ENCODE data around the gene RNASE13.
"Not testable (repeated sequence)": the region's sequence is repeated elsewhere in the genome, so short reads cannot be mapped to it uniquely, and the experiment has no call there.

Gene RNASE13

GRCh38 chr14:21019366-21019765, 15.2 kb downstream of the RNASE13 start:
- DNase-seq: no peak

DNA sequence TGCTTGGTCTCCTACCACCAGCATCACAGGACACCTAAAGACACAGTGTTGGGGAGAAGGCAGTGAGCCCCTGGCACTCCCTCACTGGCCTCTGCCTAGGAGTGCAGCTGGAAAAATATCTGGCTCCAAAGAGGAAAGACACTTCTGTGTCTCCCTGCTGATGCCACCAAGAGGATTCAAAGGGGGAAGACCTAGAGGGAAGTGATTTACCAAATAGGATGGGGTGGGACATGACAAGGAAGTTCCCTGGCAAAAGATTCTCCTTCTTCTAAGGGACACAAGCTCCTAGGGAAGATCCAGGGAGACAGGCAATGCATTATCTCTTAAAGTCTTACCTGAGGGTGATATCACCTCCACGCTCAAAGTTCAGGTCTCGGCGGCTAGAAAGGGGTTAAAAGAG, 15.8 kb downstream of the RNASE13 start:
- DNase-seq: no peak

DNA sequence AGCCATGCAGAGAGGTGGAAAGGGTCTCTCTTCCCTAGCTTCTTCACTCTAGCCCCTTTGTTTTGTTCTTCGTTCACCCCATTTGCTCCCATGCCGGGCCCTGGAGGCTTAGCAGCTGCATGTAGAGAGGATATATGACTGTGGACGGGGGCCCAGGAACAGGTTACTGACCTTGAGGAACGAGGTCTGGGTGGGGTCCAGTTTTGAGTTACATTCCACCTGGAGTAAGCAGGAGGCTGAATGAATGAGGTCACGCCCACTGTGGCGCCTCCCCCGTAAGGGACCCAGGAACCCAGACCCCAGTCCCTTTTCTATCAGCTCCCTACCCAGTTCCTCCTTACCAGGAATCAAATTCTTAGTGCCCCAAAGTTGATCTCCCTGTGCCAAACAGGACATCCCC, 16.3 kb downstream of the RNASE13 start:
- no peak for DNase-seq

GRCh38 chr14:21017528-21018245, 16.9 kb downstream of the RNASE13 start:
- no peak for DNase-seq

- peak; percentile 25 for DNase-seq
Observed at GRCh38 chr14:21016413-21017190, 18.0 kb downstream of the RNASE13 start.

DNA sequence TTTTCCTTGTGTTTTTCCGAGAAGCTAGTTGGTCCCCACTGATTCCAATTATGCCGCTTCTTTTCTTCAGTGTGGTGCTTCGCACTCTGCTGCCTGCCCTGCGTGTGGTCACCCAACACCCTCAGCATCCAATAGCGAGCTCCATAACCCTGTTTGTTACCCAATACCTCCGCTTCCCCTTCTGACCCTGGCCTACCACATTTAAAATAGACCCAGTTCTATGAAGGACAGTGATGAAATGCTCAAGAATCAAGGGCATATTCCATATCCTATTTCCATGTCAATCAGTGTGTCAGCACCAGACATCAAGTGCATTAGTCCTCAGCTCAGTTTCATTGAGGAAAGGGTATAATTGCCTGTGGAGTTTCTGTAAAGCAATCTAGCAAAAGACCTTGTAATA, 19.3 kb downstream of the RNASE13 start:
- DNase-seq: no peak

- DNase-seq: peak; percentile 90
Observed at GRCh38 chr14:21014761-21015190, 19.8 kb downstream of the RNASE13 start.

GRCh38 chr14:21011136-21011535, 23.5 kb downstream of the RNASE13 start:
- no peak for DNase-seq

- not testable (repeated sequence) for DNase-seq
Observed at GRCh38 chr14:21009721-21010120, 24.9 kb downstream of the RNASE13 start.

DNA sequence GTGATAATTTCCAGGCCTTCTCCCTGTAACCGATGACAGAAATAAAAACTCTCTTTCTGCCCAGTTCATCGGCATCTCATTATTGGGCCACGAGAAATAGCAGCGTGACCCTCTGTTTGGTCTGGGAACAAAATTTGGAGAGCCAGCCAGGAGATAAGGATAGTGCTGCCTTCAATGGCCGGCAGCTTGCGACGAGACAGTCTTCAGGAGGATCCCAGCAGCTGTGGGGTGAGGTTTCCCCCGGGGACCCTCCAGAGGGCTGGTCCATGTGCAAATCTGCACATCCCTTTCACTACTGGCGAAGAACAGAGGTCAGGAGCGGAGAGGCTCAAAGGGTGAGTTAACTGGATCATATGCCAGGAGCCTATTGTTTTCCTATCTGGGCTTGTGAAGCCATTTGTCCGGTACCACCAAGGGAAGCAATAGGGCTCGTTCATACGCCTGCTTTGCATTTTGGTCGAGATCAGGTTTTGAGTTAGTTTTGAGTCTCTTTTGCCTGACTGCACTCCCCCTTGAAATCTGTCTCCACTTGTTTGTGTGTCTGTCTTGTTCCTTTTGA, 30.7 kb downstream of the RNASE13 start:
- no peak for DNase-seq

DNA sequence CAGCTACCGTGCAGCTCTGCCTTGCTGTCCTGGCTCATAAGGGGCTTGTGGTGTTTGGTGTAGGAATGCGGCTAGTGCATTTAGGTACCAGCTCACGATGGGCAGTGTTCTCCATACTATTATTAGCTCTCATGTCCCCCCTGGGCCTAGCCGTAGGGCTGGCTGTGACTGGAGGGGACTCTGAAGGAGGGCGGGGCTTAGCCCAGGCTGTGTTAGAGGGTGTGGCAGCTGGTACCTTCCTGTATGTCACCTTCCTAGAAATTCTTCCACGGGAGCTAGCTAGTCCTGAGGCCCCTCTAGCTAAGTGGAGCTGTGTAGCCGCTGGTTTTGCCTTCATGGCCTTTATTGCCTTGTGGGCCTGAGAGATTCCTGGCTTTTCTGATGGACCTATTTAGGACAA, 33.4 kb downstream of the RNASE13 start:
- DNase-seq: no peak

DNA sequence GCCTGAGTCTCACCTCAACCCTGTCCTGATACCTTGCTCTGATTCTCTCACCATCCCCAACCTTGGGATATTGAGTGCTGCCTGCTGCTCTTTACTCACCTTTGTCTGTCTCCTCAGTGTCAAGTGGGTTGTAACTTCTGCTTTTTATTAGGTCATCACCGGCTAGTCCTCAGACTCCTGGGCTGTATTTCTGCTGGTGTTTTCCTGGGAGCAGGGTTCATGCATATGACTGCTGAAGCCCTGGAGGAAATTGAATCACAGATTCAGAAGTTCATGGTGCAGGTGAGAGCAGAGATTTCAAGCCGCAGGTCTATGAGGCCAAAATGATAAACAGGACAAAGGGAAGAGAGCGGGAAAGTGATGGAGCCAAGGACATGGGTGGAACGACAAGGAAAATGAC, 35.0 kb downstream of the RNASE13 start:
- DNase-seq: no peak

DNA sequence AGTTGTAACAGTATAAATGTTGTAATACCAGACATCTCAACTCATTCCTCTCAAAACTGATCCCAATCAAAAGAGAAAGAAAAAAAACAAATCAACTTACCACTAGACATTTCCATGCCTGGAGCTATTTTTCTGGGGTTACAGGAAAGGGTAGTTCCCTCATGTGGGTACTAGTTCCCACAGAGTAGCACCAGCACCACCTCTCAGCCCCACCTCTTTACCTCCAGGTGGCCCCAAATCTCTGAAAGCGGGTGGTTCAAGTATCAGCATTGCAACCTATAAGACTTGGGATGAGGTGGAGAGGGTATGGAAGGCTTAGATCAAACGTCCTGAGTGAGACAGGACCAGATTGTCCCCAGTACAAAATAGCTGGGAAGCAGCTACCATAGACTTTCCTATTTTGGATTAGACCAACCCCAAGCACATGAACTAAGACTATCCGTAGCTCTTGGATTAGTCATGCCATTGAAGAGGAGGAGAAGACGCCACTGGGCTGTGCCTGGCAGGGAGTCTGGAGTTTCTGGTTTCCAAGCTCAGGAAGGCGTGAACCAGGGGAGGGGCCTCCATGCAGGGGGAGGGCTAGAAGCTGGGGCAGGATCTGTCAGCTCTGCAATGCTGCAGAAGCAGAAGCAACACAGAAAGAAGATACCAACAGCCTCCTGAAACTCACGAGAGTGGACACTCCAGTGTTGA, 35.8 kb downstream of the RNASE13 start, which contains the start of gene SLC39A2:
SLC39A2 (plus strand) TSS at position 620 of the 693 bp plus-strand sequence. CDS start 154 bp downstream, outside the sequence.
- no peak for DNase-seq

- DNase-seq: no peak
Observed at GRCh38 chr14:20998139-20998538, 36.5 kb downstream of the RNASE13 start.

DNA sequence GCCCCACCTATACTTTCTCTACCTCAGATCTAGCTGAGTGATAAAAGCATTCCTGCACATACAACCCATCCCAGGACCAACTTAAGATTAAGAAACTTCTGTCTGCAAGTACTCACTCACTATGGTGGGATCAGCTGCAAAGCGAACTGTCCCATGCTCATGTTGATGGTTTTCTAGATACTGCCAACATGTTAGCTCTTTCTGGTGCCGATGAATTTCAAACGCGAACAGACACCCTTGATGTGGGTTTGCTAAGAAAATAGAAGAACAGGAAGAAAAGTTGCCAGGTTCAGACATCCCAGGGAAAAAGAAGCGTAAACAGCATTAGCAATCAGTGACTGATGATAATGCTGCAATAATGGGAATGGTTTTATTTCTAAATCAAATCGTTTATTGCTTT, 37.0 kb downstream of the RNASE13 start:
- DNase-seq: no peak

GRCh38 chr14:20997115-20997514, 37.5 kb downstream of the RNASE13 start:
- no peak for DNase-seq

DNA sequence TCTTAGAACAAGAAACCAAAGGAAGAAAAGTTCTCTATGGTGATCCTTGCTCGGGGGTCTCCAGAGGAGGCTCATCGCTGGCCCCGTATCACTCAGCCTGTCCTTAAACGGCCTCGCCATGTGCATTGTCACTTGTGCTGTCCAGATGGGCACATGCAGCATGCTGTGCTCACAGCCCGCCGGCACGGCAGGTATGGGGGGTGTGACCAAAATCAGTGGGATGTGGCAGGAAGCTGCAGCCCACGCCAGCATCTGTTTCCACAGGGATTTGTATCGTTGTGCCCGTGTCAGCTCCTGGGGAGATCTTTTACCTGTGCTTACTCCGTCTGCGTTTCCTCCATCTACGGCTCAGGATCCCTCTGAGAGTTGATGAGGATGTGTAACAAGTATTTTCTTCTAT, 38.1 kb downstream of the RNASE13 start:
- no peak for DNase-seq

DNA sequence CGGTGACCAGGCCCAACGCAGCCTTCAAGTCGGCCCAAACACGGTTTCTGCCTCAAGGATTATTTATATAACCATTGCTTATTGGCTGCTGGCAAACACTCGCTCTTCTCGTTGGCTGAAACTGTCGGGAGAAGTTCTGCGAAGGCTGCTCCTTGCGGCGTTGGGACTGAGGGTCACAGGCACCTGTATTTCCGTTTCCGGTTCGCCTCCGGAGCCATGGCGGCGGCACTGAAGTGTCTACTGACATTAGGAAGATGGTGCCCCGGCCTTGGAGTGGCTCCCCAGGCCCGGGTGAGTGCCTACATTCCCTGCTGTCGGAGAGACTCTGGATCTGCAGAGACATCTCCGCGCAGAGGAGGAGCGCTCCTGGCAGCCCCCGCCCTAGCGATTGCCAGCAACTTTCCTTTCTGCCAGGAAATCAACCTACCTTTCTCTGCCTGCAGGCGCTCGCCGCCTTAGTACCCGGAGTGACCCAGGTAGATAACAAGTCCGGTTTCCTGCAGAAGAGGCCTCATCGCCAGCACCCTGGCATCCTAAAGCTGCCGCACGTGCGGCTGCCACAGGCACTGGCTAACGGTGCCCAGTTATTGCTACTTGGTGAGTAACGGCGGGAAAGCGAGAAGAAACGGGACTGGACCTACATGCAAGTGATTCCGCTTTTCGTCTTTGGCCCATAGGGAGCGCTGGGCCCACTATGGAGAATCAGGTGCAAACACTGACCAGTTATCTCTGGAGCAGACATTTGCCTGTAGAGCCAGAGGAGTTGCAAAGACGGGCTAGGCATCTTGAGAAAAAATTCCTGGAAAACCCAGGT, 44.6 kb downstream of the RNASE13 start, which contains the start of gene METTL17:
METTL17 (plus strand) TSS at position 194 of the 814 bp plus-strand sequence; CDS start at position 217, 23 bp downstream.
- peak; percentile 97 for DNase-seq

GRCh38 chr14:20989471-20989786, 45.2 kb downstream of the RNASE13 start:
- DNase-seq: no peak

- DNase-seq: no peak
Observed at GRCh38 chr14:20988717-20989470, 45.7 kb downstream of the RNASE13 start.

DNA sequence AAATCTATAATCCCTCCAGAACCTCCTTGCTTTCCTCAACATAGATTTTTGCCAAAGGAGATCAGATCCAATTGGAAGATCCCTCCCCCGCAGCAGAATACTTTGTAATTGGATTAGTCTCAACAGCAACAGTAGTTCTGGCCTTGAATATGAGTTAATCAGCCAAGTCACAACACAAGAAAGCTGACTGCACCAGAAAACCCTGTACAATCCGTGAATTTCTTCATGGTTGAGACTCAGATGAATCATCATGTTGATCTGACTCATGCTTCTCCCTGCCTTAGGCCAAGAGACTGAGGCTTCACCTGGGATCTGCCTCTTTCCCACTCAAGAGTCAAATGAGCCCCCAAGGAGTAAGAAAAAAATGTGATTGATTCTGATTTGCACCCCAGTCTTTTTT, 47.8 kb downstream of the RNASE13 start:
- DNase-seq: peak; percentile 14

- DNase-seq: not testable (repeated sequence)
Observed at GRCh38 chr14:20985650-20986049, 49.0 kb downstream of the RNASE13 start.
